HG03354 (cell line): Measurements from ENCODE around the gene STX1B.
A peak's percentile ranks its signal among the peaks of the same experiment; 100 is the strongest.

ENCODE experiments used
- ATAC-seq: cut with Tn5 transposase; IDR thresholded peaks from one replicate; pipeline ENCODE4 v1.9.1; 2021; ENCODE audit warnings: mild to moderate bottlenecking; ENCODE audit not compliant: unreplicated experiment, poor library complexity, severe bottlenecking

Gene STX1B

GRCh38 chr16:30982548-30983288 is 27.7 kb downstream of the STX1B start:
- no peak for ATAC-seq

GRCh38 chr16:30980959-30981358 is 29.5 kb downstream of the STX1B start:
- ATAC-seq: no peak

GRCh38 chr16:30980434-30980833 is 30.0 kb downstream of the STX1B start:
- no peak for ATAC-seq

GRCh38 chr16:30980023-30980371 is 30.4 kb downstream of the STX1B start:
- ATAC-seq: no peak

- ATAC-seq: no peak
These were observed 31.0 kb downstream of the STX1B start for GRCh38 chr16:30979170-30980022.

GRCh38 chr16:30977502-30977901 is 32.9 kb downstream of the STX1B start:
- no peak for ATAC-seq

GRCh38 chr16:30976486-30976885 is 34.0 kb downstream of the STX1B start:
- no peak for ATAC-seq

GRCh38 chr16:30974348-30974747 is 36.1 kb downstream of the STX1B start:
- ATAC-seq: no peak

- no peak for ATAC-seq
These were observed 37.6 kb downstream of the STX1B start for GRCh38 chr16:30972872-30973271.

GRCh38 chr16:30971298-30971697 is 39.1 kb downstream of the STX1B start:
- ATAC-seq: no peak

- ATAC-seq: no peak
These were observed 41.1 kb downstream of the STX1B start for GRCh38 chr16:30969246-30969842.

GRCh38 chr16:30967795-30968194 is 42.6 kb downstream of the STX1B start:
- ATAC-seq: no peak

GRCh38 chr16:30966033-30966619 is 44.3 kb downstream of the STX1B start:
- no peak for ATAC-seq

GRCh38 chr16:30965436-30965835 is 45.0 kb downstream of the STX1B start:
- ATAC-seq: no peak

- ATAC-seq: no peak
These were observed 45.7 kb downstream of the STX1B start for GRCh38 chr16:30964574-30965226.

GRCh38 chr16:30963925-30964511 is 46.4 kb downstream of the STX1B start:
- ATAC-seq: no peak

GRCh38 chr16:30961384-30961783 is 49.1 kb downstream of the STX1B start:
- no peak for ATAC-seq

- peak; percentile 36 for ATAC-seq
These were observed 52.0 kb downstream of the STX1B start for GRCh38 chr16:30958175-30959079.
